GM13977 (cell line): ENCODE data around the gene AARS1.

Source experiments
- DNase-seq: peaks from one replicate; pipeline ENCODE4 v3.0.0; 2012; ENCODE audit warnings: low spot score
- in situ Hi-C: fragments of 300-500 bp; cut with MboI; formaldehyde crosslinking; loops from one replicate; pipeline ENCODE4 v1.12.0; 2022; ENCODE audit warnings: low sequenced_read_pairs, low pct_unique_long_range_greater_than_20kb, mixed read lengths, inconsistent platforms; ENCODE audit not compliant: unreplicated experiment
- TF ChIP-seq, protein P1 (sequence below): IDR thresholded peaks from 2 replicates; pipeline ENCODE4 v1.5.1; 2012; ENCODE audit warnings: mild to moderate bottlenecking, control low read depth; ENCODE audit not compliant: insufficient read depth; ENCODE audit errors: extremely low read depth, missing control alignments

The AARS1 gene

DNA sequence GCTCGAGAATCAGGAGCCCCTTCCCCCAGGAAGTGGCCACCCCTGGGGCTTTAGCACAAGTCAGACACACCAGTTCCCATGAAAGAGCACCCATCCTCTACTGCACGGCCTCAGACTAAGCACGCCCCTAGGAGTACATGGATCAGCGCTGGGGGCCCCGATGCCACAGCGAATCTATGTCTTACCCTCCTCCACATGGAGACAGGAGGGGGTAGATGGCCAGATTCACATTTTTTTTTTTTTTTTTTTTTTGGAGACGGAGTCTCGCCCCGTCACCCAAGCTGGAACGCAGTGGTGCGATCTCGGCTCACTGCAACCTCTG, 34.4 kb downstream of the AARS1 start:
- DNase-seq: no peak
- in situ Hi-C loops: no loop called here
- TF ChIP-seq, protein P1, sequence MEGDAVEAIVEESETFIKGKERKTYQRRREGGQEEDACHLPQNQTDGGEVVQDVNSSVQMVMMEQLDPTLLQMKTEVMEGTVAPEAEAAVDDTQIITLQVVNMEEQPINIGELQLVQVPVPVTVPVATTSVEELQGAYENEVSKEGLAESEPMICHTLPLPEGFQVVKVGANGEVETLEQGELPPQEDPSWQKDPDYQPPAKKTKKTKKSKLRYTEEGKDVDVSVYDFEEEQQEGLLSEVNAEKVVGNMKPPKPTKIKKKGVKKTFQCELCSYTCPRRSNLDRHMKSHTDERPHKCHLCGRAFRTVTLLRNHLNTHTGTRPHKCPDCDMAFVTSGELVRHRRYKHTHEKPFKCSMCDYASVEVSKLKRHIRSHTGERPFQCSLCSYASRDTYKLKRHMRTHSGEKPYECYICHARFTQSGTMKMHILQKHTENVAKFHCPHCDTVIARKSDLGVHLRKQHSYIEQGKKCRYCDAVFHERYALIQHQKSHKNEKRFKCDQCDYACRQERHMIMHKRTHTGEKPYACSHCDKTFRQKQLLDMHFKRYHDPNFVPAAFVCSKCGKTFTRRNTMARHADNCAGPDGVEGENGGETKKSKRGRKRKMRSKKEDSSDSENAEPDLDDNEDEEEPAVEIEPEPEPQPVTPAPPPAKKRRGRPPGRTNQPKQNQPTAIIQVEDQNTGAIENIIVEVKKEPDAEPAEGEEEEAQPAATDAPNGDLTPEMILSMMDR: no peak

DNA sequence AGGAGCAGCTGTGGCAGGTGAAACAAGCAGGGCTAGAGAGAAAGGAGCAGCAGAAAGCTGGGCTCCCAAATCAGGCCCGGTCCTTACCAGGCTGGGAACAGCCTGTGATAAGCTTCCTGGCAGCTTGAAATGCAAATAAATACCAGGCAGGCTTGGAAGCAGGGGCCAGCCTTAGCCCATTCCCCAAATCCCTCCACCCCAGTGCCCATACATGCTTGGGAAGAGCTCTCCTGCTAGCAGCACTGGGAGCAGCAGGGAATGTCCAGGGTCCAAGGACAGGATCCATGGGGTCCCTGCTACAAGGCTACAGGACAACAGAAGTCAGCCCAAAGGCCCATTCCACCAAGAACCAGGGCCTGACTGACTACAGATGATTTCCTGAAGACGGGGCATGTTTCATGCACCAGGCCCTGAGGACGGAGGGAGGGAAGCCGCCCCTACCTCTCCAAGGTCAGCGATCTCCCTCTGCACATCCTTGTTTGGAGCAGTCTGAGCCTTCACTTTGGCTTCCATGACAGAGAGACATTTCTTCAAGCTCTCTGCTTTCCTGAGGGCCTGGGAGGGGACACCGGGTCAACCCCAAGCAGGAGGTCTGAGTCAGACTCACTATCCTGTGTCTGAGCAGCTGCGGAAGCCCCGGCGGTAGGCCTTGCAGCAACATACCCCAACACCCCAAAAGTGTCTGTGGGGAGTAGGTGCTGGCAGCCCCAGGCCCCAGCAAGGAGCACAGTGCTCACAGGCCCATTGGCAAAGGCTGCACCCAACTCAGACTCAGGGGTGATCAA, 34.9 kb downstream of the AARS1 start:
- TF ChIP-seq, protein P1: no peak
- DNase-seq: no peak
- in situ Hi-C loops: no loop called here

DNA sequence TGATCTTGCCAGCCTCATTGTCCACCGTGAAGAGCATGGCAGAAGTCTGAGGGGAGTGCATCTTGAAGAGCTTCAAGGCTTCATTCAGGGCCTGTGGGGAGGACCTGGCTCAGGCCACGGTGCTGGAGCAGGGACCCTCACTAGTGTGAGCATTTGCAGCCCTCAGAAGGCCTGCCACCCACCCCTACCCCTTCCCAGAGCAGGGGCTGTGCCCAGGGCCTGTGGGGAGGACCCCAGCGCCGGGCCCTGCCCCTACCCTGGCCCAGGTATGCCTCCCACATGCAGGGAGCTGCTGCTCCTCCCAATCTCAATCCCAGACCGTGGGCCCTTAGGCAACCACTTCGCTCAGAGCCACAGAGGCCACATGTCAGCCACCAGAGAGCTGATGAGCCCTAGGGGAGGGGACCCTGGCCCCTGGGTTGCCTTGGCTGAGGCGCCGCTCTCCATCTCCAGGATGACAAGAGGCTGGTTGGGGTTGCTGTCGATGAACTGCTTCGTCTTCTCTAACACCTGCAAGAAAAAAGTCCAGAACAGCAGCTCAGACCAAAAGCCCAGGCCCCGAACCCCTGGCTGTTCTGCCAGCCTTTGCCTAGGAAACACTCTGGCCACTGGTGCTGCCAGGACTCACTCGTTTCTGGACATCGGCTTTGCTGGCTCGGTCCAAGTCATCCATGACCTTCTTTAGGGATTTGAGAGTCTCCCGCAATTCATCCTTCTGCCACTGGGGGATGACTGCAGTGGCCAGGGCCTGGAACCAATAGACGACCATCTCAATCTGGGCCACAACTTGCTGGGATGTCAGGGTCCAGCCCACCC, 35.8 kb downstream of the AARS1 start:
- TF ChIP-seq, protein P1: peak; percentile 45
- in situ Hi-C loops: no loop called here
- peak; percentile 43 for DNase-seq

DNA sequence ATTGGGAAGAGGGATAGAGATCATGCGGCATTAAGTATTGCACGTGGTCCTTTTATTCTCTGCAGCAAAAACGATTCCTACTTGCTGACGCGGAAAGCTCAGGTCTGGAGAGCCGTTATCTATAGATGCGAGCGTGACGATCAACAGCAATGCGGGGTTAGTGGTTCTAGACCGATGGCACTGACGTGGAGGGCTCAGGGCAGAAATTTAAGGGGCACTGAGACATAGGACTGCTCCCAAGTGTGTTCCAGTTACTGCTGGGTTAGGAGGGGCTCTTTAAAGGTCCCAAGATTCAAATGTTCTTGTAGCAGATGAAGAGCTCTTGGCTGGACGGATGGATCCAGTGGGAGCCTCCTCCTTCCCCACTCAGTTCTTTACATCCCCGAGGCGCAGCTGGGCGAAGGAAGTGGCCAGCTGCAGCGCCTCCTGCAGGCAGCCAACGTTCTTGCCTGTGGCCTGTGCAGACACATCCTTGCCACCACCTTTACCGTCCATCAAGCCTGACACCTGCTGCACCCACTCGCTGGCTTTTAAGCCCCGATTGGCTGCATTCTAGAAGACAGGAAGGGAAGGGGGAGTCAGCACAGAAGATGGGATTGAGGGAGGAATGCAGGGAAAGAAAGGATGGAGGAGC, 36.8 kb downstream of the AARS1 start:
- in situ Hi-C loops: no loop called here
- TF ChIP-seq, protein P1: peak; percentile 43
- DNase-seq: no peak

DNA sequence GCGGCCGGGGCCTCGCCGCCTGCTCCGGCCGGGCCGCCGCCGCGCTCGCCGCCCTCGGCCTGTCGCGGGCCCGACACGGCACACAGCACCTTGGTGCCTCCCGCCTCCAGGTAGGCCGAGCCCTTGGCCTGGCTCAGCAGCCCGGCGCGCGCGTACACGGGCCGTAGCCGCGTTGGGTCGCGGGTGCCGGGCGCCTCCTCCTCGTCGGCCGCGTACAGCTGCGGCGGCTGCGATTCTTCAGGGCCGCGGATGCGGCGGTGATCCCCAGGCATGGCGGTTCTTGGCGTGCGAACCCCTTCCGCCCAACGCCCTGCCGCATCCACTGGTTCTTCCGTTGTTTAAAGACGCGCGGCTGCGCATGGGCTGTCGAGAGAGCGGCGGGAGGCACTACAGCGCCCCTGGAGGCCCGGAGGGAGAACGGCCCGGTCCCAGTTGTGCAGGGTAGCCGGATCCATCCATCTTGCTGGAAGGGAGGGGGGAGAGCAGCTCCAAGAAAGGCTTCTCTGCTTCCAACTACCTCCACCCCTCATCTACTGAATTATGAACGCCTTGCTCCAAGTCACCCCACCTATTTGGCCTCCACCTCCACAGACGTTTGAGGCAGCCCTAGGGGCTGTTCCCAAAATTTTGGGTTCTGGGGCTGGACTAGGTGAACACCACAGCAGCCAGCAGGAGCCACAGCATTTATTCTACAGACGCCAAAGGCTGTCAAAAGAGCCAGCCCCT, 37.5 kb downstream of the AARS1 start, which contains the start of gene EXOSC6:
TSS of gene EXOSC6 (minus strand) at position 312 of the 726 bp plus-strand sequence. CDS start at position 272, 40 bp downstream.
- in situ Hi-C loops: no loop called here
- peak; percentile 96 for DNase-seq
- TF ChIP-seq, protein P1: peak; percentile 96
